Activated T-cell treated with anti-CD3 and anti-CD28 coated beads for 24 hours (primary cell): ENCODE data around the gene FGF12.

Experiments used
- DNase-seq: peaks from one replicate; pipeline ENCODE4 v3.0.0-alpha.2; 2020; ENCODE audit warnings: low read depth

The FGF12 gene

GRCh38 chr3:192685801-192686200 is 41.5 kb downstream of the FGF12 start:
- DNase-seq, result no peak

- no peak for DNase-seq
Measured at GRCh38 chr3:192684151-192684550, 43.2 kb downstream of the FGF12 start.

GRCh38 chr3:192675958-192676649 is 51.2 kb downstream of the FGF12 start:
- no peak for DNase-seq

- no peak for DNase-seq
Measured at GRCh38 chr3:192655628-192656027, 71.7 kb downstream of the FGF12 start.

GRCh38 chr3:192655040-192655439 is 72.3 kb downstream of the FGF12 start:
- no peak for DNase-seq

- no peak for DNase-seq
Measured at GRCh38 chr3:192653862-192654261, 73.5 kb downstream of the FGF12 start.

GRCh38 chr3:192652727-192653126 is 74.6 kb downstream of the FGF12 start:
- no peak for DNase-seq

GRCh38 chr3:192651836-192652512 is 75.4 kb downstream of the FGF12 start:
- no peak for DNase-seq

- no peak for DNase-seq
Measured at GRCh38 chr3:192645437-192645836, 81.9 kb downstream of the FGF12 start.

GRCh38 chr3:192642651-192643050 is 84.7 kb downstream of the FGF12 start:
- DNase-seq, result no peak

- no peak for DNase-seq
Measured at GRCh38 chr3:192641919-192642318, 85.4 kb downstream of the FGF12 start.

- DNase-seq, result no peak
Measured at GRCh38 chr3:192639987-192640386, 87.4 kb downstream of the FGF12 start.

- DNase-seq, result no peak
Measured at GRCh38 chr3:192637803-192638202, 89.5 kb downstream of the FGF12 start.

- no peak for DNase-seq
Measured at GRCh38 chr3:192636517-192637444, 90.6 kb downstream of the FGF12 start.

GRCh38 chr3:192629429-192629828 is 97.9 kb downstream of the FGF12 start:
- DNase-seq, result no peak

GRCh38 chr3:192621909-192622308 is 105.4 kb downstream of the FGF12 start:
- no peak for DNase-seq

- no peak for DNase-seq
Measured at GRCh38 chr3:192620275-192620674, 107.1 kb downstream of the FGF12 start.

- DNase-seq, result no peak
Measured at GRCh38 chr3:192611411-192611810, 115.9 kb downstream of the FGF12 start.

GRCh38 chr3:192608726-192609600 is 118.4 kb downstream of the FGF12 start:
- no peak for DNase-seq

GRCh38 chr3:192607798-192608197 is 119.5 kb downstream of the FGF12 start:
- no peak for DNase-seq

GRCh38 chr3:192597913-192598312 is 129.4 kb downstream of the FGF12 start:
- DNase-seq, result no peak

GRCh38 chr3:192597506-192597905 is 129.8 kb downstream of the FGF12 start:
- DNase-seq, result no peak
